T-helper 2 cell treated with Interferon-gamma antibody and Interleukin-4, amounts not matched to agents 100 ng/mL and 5 ng/mL, for 36 hours (primary cell): Measurements from ENCODE around the gene MMAB. TPM values are rescaled to one million over a fixed set of nuclear protein-coding genes. Genes with fewer than 3 reads are reported as not detected.

ENCODE experiments used
- intact Hi-C: fragments of 100-400 bp; cut with micrococcal nuclease; formaldehyde crosslinking; loops from one replicate; pipeline ENCODE4 v1.15.1; 2023
- total RNA-seq: library from RNA; stranded (reverse); gene quantifications from 2 replicates; pipeline ENCODE4 v1.2.3, GENCODE V29; 2022

The MMAB gene
- total RNA-seq, 1 donor from 2014 or later = 36.2 TPM

DNA sequence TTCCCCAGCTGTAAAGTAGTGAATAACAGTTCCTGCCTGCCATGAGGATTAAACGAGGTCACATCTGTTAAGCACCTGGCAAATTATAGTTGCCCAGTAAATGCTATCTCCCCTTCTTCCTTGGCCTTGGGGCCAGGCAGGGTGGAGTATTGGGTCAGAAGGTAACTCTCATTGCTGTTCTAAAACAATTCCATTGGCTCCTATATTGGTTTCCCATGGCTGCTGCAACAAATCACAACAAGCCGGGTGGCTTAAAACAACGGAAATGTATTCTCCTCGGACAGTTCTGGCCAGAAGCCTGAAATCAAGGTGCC, 31.9 kb downstream of the MMAB start:
- intact Hi-C loops = no loop called here

DNA sequence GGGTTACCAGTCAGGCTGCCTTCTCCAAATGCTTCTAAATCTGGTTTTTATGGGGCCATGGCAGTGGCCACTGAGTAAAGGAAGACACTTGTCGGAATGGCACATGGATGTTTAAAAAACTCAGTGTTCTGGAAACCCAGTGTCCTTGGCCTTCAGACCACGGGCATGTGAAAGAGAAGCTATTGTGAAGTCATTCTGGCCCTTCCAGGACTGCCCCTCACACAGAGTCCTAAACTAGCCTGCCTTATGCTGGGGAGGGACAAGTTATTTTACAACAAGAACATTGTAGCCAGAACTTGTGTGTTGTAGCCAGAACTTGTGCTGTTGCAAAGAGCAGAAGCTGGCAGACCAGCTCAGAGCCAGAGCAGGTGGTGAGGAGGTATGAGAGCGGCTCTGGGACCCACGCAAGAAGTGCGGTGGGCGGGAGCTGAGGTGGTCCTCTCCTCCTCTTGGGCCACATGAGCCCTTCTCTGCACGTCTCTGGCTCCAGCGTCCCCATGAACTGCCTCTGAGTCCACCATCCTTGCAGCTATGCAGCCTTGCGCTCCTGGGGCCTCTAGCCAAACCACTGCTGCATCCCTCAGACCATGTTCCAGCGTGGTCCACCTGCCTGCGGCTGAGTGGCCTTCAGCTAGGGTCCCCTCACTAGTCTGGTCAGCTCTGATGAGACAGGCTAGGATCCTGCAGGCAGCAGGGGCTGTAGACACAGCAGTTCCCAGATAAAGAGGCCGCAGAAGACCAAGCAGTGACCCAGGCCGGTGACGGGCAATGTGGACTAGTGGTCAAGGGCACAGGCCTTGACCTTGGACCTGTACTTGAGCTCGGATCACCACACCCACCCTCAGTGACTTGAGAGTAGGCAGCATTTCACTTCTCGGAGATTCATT, 32.5 kb downstream of the MMAB start:
- intact Hi-C loops = no loop called here

DNA sequence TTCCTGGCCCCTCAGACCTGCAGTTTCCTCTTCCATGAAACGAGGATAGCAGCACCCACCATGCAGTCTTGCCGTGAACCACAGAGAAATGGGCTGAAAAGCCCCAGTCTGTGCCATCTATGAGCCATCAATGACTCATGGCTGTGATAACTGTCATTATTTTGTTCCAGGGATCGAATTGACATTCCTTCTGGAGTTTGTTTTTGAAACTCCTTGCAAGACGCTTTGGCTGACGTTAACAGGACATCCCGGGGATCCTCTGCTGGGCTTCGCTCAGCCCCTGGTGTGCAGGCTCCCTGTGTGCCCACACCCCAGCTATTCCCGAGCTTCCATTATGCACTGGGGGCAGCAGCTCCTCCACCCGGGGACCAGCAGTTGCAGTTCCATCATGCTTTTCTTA, 33.8 kb downstream of the MMAB start:
- intact Hi-C loops = no loop called here

DNA sequence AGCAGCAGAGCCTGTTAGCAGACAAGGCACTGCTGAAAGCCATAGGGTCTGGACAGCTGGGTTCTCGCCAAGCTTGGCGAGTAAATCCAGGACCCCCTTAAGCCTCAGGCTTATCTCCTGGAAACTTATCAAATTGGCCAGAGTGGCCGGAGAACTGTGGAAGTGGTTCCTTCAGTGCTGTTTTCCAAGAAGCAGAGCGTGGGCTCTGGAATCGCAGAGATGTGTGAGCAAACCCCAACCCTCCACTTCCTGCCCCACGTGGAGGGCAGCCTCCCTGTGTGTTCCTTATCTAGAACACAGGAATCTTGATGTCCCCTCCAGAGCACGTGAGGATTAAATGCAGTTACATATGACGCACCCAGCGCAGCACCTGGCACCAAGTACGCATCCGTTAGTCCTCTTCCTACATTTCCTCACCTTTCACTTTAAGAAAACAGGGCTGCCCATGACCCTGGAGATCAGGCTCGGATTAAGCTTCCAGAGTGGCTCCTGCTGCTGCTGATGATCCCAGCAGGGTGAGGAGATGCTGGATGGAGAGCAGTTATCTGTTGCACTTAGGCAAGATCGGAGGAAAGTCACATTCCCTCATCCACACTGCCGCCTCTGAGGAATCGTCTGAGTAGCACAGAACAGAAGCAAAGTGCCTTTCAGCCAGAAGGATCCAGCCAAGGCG, 35.0 kb downstream of the MMAB start:
- intact Hi-C loops = no loop called here

DNA sequence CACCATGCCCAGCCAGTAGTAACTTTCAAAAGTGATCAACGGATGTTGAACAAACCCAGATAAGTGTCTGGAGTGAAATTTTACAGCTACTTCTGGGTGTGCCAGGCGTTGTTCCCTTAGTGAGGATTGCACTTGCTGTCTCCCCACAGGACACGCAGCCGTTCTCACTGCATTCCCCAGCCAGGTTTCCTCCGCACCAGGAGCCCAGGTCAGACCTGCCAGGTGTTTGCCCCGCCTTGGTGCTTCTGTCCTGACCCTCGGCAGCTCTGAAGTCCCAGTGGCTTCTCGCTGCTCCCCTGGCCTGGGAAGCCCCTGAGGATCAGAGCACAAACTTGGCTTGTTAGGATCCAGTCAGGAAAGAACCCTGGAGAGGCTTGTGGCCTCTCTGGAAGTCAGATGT, 36.2 kb downstream of the MMAB start:
- intact Hi-C loops = no loop called here

DNA sequence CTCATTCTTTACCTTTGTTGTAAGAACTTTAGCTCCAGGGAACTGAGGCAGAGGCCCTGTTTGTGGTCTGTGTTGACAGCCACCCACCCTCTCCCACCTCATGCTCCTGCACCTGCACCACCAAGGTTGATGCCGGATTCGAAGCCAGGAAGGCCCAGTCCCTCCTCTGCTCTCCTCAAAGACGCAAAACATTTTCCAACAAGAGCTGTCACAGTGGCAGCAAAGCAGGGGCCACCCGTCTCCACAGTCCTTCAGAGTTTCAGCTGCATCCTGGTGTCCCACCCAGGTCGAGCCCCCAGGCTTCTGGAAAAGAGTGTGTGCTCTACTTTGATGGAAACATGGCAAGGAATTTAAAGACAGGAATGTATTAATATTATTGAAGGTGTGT, 37.4 kb downstream of the MMAB start:
- intact Hi-C loops = no loop called here

DNA sequence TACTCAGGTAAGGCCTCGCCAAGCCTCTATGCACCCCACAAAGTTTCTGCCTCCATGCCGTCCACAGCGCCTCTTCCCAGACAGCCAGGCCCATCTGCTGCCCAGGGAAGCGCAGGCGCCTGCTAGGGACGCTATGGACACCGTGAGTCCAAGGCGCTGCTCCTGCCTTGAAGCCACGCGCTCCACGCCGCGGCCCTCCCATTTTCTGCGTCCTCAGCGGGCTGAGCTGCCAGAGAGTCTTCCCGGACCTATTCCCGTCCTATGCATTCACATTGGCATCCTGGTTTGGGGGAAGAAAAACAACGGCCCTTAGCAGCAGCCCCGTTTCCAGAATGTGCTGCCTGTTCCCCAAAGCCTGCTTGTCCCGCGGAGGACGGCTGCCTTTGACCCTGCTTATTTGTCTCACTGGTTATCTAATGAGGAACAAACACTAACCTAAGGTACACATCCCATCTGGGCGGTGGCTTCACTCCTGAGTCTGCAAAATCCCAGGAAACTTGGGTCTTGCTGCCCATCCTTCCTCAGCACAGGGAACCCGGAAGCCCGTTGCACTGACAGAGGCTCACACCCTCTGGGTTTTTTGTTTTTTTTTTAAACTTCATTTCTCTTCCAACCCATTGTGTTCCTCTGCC, 38.0 kb downstream of the MMAB start:
- intact Hi-C loops = no loop called here

DNA sequence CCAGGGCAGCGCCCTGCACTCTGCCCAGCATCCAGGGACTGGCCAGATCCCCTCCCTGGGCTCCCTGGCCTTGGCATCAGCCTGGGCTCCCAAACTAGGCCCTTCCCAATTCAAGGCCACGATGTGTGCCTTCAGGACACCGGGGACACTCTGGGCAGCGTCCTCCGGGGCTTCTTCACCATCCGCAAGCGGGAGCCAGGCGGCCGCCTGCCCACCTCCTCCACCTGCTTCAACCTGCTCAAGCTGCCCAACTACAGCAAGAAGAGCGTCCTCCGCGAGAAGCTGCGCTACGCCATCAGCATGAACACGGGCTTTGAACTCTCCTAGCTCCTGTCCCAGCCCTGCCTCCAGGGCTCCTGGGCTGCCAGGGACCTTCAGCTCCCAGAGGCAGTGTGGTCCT, 38.8 kb downstream of the MMAB start:
- intact Hi-C loops = no loop called here

DNA sequence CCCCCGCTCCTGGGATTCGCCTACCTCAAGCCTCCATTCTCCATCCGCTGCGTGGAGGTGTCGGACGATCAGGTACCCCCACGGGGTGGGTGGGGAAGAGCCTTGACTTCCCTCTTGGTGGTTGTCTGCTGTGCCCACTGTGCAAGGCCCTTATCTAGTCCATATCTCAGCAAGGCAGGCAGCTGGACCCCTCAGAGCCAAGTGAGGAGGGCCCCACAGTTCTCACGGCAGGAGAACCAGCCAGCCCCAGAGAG, 39.9 kb downstream of the MMAB start:
- intact Hi-C loops = no loop called here

DNA sequence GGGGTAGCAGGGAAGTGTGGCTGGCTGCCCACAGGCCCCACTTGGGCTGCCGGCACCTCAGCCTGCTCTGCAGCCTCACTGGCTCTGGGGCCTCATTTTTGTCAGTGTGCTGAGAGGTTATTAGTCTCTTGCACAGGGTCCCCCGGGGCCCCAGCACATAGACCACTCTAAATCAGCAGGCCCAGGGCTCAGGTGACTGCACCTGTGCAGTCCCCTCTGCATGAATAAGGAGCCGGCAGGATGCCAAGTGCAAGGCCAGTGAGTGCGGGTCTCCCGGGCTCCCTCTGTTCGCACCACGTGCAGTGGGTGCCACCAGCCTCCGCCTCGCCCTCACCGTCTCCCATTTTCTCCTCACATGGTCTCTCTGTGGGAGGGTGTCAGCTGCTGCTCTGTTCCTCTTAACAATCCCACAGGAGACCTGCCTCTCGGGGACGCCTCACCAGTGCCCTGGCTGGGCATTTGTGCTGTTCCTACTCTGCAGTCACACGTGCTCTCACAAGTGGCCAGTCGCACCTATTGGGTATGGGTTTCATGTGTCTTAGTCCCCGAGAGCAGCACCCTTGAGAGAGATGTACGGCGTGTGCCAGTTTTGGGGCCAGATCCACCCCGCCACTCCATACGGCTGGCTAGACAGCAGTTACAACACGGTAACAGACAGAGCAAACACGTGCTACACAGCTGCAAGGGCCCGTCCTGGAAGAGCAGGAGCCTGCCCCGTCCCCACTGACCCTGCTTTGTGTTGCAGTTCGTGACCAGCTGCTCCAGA, 40.4 kb downstream of the MMAB start:
- intact Hi-C loops = no loop called here

DNA sequence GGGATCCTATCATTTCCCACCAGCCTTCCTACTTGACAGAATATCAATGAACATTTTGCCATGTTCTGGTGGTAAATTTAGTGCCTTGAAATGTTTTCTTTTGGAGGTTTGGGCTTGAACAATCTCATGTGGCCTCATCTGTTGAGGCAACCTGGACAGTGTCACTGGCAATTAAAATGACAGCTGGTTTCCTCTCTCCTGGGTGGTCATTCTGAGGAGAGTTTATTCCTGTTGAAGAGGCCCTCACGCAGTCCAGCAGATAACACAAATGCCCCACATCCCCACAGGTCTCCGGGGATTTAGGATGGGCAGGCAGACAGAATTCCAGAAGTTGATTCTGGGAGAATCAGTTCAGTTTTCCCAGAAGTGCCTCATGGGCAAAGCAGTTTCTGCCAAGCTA, 41.9 kb downstream of the MMAB start:
- intact Hi-C loops = no loop called here

DNA sequence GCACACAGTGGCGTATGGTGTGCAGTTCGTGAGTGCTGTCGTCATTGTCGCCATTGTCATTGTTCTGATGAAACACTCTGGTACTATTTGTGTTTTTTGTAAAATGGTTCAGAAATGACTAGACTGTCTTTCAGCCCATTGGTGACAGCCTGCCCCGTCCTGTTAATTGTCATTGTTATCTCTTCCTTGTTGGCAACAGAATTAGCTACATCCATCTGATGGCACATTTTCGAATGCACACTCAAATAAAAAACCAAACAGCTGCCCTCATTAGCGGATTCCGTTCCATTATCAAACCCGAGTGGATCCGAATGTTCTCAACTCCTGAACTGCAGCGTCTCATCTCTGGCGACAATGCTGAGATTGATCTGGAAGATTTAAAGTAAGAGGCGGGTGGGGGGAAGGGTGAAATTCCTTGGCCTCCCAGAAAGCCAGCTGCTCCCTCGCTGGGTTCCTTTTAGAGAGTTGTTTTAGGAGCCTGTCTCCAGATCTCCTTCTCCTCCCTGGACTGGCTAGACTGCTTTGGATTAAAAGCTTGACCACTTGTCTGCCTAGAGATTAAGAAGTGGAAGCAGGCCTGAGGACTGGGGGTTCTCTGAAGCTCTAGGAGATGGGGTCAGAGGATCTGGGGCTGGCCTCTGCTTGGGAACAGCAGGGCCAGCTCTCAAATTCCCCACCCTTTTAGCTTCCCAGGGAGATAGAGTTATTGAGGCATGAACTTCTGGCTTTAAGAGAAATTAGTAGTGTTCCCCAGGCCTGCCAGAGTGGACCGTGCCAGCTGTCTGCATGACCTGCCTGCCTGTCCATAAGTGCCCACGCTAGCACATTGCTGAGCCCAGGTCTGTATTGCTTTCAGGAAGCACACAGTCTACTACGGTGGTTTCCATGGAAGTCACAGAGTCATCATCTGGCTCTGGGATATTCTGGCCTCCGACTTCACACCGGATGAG, 43.3 kb downstream of the MMAB start:
- intact Hi-C loops = no loop called here

DNA sequence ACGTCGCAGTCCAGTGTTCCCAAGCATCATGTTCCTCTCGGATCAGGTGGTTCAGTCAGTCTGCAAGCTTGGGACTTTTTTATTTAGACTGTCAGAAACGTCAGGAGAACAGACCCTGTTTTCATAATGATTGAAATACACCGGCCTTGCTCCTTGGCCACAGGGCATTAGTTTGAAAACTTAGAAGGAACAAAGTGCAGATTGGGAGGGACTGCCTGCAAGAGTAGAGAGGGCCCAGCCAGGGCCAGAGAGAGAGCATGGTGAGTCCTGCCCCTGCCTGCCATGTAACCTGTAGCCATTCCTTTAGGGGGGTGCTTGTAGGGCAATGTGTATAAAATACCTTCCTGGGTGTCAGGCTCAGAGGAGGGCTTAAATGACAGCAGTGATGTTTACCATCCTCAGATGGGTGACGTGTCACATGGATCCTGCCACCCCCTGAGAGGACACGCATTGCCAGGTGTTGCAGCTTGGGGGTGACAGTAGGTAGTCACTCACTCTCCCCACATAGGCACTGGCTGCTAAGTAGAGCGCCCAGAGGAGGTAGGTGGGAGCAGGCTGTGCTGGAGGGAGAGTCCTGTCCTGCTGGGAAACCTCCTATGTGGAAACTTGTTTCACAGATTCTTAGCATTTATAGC, 45.7 kb downstream of the MMAB start:
- intact Hi-C loops = no loop called here

DNA sequence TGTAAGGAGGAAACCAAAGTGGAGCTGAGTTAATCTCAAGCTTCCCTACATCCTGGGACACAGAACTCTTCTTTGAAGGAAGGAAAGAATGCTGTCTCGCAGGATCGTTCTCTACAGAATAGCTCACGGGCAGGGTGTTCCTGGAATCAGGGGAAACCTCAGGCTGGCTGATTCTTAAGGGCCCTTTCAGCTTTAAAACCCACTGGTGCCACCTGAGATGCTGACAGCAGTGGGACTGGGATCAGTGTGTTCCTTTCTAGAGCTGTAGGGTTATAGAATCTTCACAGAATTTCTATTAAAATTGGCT, 48.1 kb downstream of the MMAB start:
- intact Hi-C loops = no loop called here

DNA sequence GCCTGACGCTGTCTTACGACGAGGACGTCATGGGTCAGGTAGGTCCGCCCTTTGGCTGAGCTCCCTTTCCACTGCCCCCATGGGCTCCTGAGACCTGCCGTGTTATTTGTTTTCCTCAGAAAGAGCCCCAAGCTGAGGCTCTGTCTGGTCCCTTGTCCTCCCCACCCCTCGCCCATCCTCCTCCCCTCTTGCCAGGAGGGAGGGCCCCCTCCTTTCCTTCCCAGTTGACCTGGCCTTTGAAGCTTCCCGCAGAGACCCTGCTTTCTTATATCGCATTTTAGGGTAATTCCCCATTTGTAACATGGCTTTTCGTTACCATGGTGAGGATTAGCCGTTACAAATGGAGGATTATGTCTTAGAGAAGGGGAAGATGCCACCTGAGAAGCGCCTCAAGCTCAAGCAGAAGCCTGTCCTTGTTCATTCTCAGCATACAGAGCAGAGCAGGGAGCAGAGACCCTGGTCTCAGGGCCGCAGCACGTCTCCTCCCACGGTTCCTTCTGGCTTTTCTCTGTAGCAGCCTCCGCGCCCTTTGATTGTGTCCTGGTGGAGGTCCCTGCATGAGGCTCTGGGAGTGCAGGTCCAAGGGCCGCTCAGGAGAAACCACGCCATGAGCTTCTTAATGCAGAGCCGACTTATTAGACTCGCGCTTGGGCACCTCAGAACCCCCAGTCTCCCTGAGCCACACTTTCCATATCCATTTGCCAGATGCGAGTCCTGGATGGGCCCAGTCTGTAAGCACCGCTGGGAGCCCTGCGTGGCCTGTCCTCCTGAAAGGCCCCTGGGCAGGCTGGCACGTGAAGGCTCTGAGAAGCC, 48.6 kb downstream of the MMAB start:
- intact Hi-C loops = no loop called here

DNA sequence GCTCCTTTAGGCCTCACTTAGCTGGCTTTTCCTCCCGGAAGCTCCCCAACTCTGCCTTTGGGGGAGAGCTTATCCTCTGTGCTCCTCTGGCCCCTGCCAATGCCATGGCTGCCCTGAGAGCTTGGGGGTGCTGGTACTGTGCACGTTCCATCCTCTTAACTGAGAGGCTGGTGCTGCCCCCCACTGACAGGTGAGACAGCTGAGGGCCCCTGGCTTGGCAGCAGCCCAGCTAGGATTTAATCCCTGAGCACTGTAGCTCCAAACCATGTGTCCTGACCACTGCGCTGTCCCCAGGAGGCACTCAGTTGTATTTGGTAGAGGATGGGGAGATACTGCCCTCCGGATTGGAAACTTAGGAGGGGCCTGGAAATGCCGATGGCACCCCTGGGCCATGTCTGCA, 49.8 kb downstream of the MMAB start:
- intact Hi-C loops = no loop called here

DNA sequence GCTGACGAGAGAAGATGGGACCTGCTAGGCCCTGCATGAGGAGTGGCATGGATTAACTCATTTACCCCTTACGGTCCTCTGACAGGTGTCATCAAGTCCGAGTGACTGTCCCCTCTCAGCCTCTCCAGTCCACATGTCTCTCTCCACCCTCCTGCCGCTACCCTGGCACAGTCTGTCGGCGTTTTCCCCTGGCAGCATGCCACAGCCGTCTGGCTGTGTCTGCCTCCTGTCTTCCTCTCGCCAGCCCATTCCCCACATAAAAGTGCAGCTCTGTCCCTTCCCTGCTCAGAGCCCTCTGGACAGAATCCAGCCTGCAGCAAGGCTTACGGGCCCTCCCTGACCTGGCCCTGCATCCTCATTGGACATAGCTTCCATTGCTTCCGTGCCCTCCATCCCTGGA, 50.2 kb downstream of the MMAB start:
- intact Hi-C loops = no loop called here

DNA sequence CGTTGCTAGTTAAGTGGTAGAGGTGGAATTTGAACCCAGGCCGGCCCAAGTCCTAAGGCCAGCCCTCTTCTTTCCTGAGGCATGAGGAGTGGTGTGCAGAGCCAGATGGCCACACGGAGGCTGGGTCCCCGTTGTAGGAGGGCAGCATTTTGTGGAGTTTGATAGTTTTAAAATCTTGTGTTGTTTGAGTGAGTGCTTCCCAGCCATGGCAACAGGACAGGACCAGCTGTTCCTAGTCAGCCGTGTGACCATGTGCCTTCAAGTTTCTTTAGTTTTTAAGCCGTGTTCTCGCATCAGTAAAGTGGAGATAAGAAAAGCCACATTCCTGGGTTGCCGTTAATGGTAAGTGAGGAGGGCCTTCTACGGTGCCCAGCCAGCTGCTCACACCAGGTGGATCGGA, 51.5 kb downstream of the MMAB start:
- intact Hi-C loops = no loop called here

DNA sequence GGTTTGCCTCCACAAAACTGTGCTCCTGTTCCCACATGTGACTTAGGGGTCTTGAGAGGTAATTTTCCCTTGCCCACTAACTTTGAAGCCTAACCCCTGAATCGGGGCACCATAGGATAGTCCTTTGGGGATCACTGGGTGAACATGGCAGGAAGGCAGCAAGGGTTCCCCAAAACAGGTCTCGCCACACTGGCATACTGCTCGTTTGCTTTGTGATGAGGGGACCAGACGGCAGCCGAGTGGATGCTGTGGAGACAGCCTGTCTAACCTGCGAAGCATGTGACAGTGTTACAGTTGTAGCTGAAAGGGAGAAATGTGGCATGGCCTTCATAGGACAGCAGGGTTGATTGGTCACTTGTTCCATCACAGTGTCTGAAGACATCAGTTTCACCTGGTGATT, 53.5 kb downstream of the MMAB start:
- intact Hi-C loops = no loop called here
